Esophagus mucosa (tissue), 1 donor: ENCODE results near the gene TASOR. TPM values are rescaled to one million over a fixed set of nuclear protein-coding genes. Genes with fewer than 3 reads are reported as not detected.
"Not testable (repeated sequence)": the region's sequence is repeated elsewhere in the genome, so short reads cannot be mapped to it uniquely, and the experiment has no call there.

ENCODE experiments used
- ATAC-seq: fragments of 200-7000 bp; cut with Tn5 transposase; one replicate; pipeline ENCODE4 v1.9.1; 2020
- total RNA-seq: library from RNA; stranded (reverse); gene quantifications from one replicate; pipeline ENCODE4 v1.2.4, GENCODE V29; 2023
- donor health status: DM: yes; HTN: yes; CAD: no.

The TASOR gene, protein sequence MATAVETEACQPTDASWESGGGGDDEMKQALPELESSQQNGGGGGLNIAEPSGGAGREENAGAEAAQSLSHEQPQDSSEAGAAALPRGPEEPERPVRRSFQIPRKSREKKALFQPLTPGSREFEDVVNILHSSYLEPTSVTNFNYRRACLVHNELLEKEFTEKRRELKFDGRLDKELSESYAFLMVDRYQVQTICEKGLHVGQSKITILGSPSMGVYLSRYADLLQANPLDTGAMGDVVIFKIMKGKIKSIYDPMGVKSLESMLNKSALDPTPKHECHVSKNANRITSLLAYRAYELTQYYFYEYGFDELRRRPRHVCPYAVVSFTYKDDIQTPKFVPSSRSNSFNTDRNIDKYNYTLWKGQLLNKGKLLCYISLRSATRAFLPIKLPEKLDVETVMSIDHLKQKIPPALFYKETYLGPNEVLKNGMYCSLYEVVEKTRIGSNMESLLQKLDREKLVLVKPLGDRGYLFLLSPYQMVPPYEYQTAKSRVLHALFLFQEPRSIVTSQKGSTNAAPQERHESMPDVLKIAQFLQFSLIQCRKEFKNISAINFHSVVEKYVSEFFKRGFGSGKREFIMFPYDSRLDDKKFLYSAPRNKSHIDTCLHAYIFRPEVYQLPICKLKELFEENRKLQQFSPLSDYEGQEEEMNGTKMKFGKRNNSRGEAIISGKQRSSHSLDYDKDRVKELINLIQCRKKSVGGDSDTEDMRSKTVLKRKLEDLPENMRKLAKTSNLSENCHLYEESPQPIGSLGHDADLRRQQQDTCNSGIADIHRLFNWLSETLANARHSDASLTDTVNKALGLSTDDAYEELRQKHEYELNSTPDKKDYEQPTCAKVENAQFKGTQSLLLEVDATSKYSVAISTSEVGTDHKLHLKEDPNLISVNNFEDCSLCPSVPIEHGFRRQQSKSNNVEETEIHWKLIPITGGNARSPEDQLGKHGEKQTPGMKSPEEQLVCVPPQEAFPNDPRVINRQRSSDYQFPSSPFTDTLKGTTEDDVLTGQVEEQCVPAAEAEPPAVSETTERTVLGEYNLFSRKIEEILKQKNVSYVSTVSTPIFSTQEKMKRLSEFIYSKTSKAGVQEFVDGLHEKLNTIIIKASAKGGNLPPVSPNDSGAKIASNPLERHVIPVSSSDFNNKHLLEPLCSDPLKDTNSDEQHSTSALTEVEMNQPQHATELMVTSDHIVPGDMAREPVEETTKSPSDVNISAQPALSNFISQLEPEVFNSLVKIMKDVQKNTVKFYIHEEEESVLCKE (N-terminal part only)
- 30.0 TPM for total RNA-seq

DNA sequence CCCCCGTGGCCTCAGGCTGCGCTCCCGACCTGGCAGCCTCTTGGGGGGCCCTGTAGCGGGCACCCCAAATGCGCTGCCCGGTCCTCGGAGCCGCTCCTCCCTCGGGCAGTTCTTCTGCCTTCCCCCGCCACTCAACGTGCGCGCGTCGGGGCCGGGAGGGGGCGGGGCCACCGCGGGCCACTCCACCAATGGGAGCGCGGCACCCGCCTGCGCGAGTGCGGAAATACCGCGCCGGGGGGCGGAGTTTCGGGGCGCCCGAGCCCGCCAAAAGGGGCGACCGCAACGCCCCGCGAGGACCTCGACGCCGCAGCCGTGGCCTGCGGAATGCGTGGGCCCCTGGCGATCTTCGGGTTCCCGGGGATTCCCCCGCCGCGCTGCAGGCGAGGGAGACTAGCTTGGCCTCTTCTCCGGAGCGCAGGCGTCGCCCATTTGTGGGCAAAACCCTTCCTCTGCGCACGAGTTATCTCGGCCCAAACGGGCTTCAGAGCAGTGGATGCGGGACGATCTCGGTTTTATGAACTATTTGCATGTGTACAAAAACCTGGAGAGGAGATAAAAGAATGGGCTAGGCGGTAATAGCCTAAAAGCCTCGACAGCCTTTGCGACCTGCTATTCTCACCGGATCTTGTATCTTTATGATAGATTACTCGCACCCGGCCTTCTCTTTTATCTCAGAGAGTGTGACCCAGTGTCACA, at the start of gene TASOR:
Gene TASOR, minus strand, starts transcription at position 144 of the 696 bp plus-strand sequence. CDS start 259 bp downstream, outside the sequence.
- ATAC-seq: peak; percentile 98

DNA sequence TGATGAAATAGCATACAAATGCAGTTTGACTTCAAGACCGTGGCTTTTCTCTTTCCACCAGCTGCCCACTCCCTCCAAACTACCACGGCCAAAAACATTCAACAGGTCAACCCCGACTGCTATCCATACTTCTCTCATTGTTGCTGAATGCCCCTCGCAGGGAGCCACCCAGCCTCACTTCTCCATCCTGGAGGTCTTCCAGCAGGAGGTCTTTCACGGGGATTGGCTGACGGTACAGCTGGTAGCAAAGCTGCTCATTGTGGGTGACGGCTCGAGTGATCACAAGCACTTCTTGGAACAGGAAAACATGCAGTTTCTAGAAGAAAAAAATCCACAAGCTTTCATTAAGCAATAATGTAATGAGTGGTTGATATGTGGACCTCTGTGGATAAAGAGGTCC, 49.0 kb upstream of the TASOR start:
- no peak for ATAC-seq

DNA sequence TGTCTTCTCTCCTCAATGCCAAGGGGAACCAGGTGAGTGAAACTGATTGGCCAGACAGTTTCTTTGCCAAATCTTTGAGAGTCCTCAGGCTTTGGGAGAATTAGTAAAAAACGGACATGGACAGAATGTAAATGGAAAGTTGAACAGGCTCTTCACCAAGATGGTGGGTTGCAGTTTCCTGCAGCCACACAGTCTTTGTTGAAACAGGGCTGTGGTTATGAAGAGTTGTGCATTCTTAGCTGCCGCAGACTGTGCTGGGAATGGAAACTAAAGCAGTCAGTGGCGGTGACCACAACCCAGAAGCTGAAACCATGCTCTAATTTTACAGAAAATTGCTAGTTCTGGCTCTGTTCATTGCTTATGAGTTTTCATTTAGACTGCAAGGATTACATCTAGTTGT, 42.1 kb upstream of the TASOR start:
- no peak for ATAC-seq

DNA sequence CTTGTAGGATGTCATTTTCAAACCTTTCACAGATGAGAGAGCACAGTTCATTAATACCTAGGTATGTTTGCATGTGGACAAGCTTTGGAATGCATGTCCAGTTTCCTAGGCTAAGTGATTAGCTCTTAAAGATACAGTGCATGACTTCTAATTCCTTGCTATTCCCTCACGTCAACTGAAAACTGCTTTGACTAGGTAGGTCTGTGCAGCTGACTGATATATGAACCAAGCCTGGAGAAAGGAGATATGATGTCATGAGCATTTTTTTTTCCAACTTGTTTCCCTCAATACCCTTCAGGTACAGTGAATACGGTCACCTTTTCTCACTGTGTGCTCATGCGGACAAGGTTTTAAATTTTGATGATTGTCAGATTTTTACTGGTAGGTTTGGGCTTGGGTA, 41.6 kb upstream of the TASOR start:
- ATAC-seq: no peak

DNA sequence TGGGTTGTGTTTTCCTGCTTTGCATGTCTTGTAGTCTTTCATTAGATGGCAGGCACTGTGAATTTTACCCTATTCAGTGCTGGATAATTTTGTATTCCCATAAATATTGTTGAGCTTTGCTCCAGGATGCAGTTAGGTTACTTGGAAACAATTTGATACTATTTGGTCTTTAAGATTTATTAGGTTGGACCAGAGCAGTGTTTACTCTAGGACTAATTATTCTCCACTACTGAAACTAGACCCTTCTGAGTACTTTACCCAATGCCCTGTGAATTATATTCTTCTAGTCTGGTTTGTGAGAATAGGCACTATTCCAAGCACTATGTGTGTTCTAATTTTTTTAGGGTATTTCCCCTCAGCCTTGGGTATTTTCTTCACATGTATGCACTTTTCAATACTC, 37.8 kb upstream of the TASOR start:
- no peak for ATAC-seq

DNA sequence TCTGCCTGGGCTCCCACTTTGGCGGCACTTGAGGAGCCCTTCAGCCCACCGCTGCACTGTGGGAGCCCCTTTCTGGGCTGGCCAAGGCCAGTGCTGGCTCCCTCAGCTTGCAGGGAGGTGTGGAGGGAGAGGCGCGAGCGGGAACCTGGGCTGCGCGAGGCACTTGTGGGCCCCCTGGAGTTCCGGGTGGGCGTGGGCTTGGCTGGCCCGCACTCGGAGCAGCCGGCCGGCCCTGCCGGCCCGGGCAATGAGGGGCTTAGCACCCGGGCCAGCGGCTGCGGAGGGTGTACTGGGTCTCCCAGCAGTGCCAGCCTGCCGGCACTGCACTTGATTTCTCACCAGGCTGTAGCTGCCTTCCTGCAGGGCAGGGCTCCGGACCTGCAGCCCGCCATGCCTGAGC, 35.7 kb upstream of the TASOR start:
- not testable (repeated sequence) for ATAC-seq

DNA sequence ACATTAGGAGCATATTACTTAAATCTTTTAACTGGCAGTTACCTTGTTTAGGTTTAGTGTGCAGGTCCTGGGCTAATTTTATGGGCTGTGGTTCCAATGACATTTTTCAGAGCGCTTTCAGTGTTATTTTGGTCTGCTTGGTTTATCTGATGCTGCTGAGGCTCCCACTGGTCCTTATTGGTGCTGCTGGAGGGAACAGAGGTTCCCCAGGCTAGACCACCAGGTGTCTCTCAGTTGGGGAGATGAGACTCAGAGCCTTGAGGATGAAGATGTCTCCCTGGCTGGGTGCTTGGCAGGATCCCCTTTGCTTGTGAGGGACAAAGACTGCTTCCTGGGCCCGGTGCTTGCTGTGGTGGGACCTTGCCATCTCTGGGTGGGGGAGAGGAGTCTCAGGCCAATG, 28.3 kb upstream of the TASOR start:
- no peak for ATAC-seq

DNA sequence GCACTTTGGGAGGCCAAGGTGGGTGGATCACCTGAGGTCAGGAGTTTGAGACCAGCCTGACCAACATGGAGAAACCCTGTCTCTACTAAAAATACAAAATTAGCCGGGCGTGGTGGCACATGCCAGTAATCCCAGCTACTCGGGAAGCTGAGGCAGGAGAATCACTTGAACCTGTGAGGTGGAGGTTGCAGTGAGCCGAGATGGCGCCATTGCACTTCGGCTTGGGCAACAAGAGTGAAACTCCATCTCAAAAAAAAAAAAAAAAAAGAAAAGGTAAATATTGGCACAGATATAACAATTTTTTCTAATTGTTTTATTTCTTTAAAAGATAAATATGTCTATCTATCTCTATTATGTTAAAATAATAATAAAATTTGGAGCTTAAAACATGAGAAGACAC, 24.3 kb upstream of the TASOR start:
- ATAC-seq: not testable (repeated sequence)

DNA sequence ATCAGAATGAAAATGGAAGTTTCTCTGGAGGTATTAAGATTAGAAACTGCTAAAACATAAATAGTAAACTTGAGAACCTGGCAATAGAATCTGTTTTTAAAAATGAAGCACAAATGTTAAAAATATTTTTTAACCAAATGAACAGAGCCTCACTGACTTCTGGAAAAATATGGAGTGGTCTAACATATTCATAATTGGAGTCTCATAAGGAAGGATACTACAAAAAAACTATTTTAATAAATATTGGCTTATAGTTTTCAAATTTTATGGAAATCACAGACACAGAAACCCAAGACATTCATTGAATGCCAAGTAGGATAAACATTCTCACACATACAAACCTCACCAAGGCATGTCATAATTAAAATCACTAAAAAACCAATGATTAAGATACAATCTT, 23.6 kb upstream of the TASOR start:
- no peak for ATAC-seq

DNA sequence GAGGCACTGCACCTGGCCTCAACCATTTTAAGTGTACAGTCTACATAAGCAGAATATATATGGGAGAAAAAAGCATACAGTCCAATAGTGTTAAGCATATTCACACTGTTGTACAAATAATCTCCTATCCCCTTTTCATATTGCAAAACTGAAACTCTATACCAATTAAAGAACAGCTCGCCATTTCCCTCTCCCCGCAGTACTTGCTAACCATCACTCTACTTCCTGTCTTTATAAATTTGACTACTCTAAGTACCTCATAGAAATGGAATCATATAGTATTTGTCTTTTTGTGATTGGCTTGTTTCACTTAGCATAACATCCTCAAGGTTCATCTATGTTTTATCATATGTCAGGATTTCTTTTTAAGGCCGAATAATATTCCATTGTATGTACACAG, 21.6 kb upstream of the TASOR start:
- ATAC-seq: no peak

DNA sequence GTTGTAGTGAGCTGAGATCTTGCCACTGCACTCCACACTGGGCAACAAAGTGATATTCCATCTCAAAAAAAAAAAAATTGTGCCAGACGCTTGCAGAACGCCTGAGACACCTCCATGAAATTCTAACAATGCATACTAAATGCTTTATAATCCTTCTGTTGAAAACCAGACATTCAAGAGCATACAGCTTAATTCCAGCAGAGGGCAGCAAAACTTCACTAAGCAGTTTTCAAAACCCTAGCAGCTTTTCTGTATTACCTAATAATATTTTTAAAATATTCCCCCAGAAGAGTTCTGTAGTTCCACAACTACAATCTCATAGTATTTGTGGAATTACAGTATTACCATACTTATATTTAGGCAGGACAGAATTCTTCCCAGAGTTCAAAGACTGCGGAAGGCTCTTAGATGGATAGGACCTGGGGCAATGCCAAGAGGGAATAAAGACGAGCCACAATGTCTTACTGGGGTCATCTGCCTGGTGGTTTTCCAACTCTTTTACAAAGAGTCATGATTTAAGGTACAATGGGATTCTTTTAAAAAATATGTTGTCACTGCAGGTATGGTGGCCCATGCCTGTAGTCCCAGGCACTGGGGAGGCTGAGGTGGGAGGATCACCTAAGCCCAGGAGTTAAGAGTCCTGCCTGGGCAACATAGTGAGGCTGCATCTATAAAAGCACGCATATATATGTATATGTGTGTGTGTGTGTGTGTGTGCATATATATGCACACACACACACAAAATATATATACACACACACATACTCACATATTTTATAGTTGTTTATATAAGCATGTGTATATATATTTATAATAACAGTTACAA, 19.6 kb upstream of the TASOR start:
- peak; percentile 86 for ATAC-seq

DNA sequence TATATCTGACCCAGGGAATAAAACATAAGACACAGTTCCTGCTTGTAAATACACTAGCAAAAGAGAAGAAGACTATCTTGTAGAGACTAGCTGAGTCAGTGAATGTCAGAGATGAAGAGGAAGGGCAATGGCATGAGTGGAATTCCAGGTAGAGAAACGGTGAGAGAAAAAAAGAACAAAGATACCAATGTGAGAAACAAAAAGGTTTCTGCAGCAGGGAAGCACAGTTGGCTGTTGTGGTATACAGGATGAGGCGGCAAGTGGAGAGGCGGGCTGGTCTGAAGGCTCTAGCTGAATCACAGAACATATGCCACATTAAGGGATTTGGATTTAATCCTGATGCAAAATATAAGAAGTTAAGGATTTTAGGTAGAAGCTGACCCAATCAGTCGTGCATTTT, 17.1 kb upstream of the TASOR start:
- no peak for ATAC-seq

DNA sequence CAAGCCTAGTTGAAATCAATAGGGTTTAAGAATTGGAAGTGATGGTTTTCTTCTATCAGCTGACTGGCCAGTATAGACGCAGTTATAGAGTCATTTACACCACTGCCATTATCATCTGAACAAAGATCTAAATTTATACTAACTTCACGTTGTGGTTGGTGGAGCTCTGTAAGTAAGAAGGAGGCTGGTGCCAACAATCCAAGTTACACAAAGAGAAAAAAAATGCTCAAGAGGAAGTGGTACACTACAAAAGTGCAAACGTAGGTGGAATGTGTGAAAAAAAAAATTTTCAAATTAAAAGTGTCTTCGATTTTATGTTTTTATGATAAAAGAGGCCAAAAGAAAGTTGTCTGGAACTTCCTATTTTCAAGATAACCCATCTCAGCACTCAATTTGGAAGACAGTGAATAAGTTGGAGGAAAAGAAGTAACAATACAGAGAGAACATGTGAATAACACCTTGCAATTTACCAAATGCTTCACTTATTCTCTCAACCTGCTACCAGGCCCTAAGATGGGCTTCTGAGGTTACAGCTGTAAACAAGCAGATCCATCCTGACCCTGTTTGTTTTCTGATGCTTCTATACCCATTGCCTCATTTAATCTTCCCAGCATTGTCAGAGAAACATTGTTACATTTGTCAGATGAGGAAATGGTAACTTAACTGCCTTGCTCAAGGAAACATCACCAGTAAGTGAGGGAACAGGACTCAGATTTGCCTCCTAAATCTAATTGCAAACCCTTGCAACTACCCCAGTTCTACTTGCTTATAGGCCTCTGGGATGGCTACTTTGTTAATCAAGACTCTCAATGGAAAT, 12.0 kb upstream of the TASOR start:
- no peak for ATAC-seq

DNA sequence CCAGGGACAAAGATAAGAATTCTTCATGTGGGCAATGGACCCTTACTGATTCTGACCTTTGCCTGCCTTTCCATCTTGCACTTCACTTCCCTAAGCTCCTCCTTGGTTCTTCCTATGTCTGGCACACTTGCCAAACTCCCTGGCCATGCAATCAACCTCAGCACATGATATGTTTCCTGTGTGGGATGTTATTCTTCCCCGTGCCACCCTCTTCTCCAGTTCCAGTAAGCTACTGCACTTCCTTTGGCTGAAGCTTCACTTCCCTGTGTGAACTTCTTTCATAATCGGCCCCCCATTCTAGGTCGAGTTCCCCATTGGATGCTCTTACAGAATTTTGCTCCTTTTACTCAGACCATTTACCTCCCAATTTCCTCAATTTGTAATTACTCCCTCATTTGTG, 10.7 kb upstream of the TASOR start:
- ATAC-seq: no peak

DNA sequence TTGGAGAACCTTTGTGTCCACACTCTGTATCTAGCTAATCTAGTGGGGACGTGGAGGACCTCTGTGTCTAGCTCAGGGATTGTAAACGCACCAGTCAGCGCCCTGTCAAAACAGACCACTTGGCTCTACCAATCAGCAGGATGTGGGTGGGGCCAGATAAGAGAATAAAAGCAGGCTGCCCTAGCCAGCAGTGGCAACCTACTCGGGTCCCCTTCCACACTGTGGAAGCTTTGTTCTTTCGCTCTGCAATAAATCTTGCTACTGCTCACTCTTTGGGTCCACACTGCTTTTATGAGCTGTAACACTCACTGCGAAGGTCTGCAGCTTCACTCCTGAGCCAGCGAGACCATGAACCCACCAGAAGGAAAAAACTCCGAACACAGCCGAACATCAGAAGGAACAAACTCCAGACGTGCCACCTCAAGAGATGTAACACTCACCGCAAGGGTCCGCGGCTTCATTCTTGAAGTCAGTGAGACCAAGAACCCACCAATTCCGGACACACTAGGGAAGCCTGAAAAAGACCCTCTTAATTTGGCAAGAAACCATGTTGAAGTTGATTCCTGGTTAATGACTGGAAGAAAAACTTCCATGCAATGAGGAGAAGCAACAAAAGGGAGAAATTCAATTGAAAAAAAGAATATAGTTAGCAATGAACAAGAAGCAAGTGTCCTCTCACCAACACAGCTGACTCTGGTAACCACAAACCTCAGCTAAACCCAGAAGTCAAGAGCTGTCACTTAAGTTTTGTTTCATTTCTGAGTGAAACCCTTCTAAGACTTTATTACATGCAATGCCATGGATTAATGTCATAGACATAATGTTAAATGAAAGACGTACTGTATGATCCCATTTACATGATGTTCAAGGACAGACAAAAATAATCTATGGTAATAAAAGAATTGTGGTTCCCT, 9.7 kb upstream of the TASOR start:
- ATAC-seq: not testable (repeated sequence)

DNA sequence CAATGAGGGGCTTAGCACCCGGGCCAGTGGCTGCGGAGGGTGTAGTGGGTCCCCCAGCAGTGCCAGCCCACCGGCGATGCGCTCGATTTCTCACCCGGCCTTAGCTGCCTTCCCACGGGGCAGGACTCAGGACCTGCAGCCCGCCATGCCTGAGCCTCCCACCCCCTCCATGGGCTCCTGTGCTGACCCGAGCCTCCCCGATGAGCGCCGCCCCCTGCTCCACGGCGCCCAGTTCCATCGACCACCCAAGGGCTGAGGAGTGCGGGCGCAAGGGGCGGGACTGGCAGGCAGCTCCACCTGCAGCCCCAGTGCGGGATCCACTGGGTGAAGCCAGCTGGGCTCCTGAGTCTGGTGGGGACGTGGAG, 8.9 kb upstream of the TASOR start:
- not testable (repeated sequence) for ATAC-seq

DNA sequence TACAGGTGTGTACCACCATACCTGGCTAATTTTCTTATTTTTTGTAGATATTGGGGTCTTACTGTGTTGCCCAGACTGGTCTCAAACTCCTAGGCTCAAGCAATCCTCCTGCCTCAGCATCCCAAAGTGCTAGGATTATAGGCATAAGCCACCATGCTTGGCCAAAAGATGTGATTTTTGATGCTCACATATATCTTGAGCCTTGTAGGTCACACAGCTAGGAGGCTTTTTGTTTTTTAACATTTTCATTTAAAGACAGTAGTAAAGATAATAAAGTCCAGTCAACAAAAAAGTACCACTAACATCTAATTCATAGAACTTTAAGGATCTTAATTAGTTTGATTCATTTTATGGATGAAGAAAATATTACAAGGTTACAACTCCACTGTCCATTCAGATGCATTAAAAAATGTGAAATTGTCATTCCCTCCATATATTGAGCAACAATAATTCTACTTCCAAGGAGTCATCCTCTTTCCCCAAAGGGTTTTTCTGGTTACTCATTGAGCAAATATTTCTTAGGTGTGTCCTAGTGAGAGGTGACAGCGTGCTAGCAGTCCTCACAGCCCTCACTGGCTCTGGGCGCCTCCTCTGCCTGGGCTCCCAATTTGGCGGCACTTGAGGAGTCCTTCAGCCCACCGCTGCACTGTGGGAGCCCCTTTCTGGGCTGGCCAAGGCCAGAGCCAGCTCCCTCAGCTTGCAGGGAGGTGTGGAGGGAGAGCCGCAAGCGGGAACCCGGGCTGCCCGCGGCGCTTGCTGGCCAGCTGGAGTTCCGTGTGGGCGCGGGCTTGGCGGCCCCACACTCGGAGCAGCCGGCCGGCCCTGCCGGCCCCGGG, 8.3 kb upstream of the TASOR start:
- peak; percentile 95 for ATAC-seq

DNA sequence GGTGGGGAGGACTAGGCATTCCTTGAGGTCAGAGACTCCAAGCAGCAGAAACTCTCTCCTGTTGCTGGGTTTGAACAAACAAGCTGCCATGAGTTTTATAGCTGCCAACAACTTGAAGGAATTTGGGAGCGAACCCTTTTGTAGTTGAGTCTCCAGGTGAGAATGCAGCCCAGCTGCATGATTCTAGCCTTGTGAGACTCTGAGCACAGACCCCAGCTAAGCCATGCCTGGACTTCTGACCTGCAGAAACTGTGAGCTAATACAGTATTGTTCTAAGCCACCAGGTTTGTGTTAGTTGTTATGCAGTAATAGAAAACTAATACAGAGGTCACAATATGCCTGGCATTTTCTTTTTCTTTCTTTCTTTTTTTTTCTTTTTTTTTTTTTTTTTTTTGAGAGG, 6.2 kb upstream of the TASOR start:
- no peak for ATAC-seq

DNA sequence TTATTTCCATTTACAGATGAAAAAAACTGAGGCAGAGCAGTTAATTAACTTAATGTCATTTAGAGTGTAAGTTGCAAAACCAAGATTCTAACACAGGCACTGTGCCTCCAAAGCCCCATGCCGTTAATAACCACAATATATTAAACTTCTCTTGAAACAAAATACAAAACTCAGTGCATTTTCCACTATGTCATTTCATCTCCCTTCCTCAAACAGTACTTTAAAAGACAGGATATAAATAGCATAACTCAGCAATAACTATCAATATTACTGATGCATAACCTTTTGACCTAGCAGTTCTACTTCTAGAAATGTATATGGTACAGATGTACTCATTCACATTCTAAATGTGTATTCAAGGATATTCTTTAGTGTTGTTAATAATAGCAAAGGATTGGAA, 5.1 kb upstream of the TASOR start:
- ATAC-seq: no peak
